Mesothelial cell of epicardium (in vitro differentiated cells): ENCODE measurements around the gene PTPDC1. TPM values are rescaled to one million over a fixed set of nuclear protein-coding genes. Genes with fewer than 3 reads are reported as not detected.
A peak's percentile ranks its signal among the peaks of the same experiment; 100 is the strongest.

Experiments
- DNase-seq, 2 experiments: peaks; one replicate each; pipeline ENCODE4 v3.0.0; 2021; ENCODE audit warnings: low spot score in 2 of 2; ENCODE audit not compliant: unreplicated experiment in 2 of 2
- H3K27ac Mint-ChIP-seq: 2 replicates; pipeline ENCODE4 v1.8.0; 2021; ENCODE audit warnings: mixed read lengths
- H3K27me3 Mint-ChIP-seq: 2 replicates; pipeline ENCODE4 v1.8.0; 2021; ENCODE audit warnings: low read depth, mixed read lengths
- H3K36me3 Mint-ChIP-seq: 2 replicates; pipeline ENCODE4 v1.8.0; 2021; ENCODE audit warnings: mixed read lengths
- H3K4me1 Mint-ChIP-seq: 2 replicates; pipeline ENCODE4 v1.8.0; 2021; ENCODE audit warnings: mixed read lengths
- H3K4me3 Mint-ChIP-seq: 2 replicates; pipeline ENCODE4 v1.8.0; 2021; ENCODE audit warnings: mild to moderate bottlenecking, moderate library complexity, mixed read lengths
- H3K9me3 Mint-ChIP-seq: 2 replicates; pipeline ENCODE4 v1.8.0; 2021; ENCODE audit warnings: mixed read lengths
- total RNA-seq: library from RNA; stranded (reverse); gene quantifications from 3 replicates; pipeline ENCODE4 v1.2.1, GENCODE V29; 2021
- TF ChIP-seq, protein P1 (sequence below): fragments of 200-600 bp; sonication (generic); IDR thresholded peaks from one replicate; pipeline ENCODE4 v1.5.0; 2021; ENCODE audit warnings: antibody characterized with exemption; ENCODE audit not compliant: unreplicated experiment

Gene PTPDC1
- total RNA-seq, 1 donor from 2014 or later: 13.7 TPM

DNA sequence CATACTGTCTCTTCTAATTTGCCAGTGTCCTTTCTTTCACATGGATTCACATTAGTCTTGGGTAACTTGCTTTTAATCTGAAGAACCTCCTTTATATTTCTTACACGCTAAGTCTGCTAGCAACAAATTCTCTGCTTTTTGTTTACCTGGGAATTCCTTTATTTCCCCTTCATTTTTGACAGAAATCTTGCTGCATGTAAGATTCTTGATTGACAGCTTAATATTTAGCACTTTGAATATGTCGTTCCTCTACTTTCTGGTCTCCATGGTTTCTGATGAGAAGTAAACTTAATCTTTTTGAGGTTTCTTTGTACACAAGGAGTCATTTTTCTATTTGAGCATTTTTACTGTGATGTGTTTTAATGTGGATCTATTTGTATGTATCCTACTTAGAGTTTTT is 6.2 kb upstream of the PTPDC1 start:
- Mint-ChIP-seq H3K9me3 (peaks cover 10% of the 10 kb centered on the region), H3K36me3 (peaks cover 19% of the 10 kb centered on the region), H3K27me3 (no peaks in the 10 kb centered on the region), H3K4me1 (peaks cover 17% of the 10 kb centered on the region), H3K27ac (no peak overlapping the region), H3K4me3 (no peak overlapping the region)
- DNase-seq: no peak
- TF ChIP-seq, protein P1, sequence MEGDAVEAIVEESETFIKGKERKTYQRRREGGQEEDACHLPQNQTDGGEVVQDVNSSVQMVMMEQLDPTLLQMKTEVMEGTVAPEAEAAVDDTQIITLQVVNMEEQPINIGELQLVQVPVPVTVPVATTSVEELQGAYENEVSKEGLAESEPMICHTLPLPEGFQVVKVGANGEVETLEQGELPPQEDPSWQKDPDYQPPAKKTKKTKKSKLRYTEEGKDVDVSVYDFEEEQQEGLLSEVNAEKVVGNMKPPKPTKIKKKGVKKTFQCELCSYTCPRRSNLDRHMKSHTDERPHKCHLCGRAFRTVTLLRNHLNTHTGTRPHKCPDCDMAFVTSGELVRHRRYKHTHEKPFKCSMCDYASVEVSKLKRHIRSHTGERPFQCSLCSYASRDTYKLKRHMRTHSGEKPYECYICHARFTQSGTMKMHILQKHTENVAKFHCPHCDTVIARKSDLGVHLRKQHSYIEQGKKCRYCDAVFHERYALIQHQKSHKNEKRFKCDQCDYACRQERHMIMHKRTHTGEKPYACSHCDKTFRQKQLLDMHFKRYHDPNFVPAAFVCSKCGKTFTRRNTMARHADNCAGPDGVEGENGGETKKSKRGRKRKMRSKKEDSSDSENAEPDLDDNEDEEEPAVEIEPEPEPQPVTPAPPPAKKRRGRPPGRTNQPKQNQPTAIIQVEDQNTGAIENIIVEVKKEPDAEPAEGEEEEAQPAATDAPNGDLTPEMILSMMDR: no peak

DNA sequence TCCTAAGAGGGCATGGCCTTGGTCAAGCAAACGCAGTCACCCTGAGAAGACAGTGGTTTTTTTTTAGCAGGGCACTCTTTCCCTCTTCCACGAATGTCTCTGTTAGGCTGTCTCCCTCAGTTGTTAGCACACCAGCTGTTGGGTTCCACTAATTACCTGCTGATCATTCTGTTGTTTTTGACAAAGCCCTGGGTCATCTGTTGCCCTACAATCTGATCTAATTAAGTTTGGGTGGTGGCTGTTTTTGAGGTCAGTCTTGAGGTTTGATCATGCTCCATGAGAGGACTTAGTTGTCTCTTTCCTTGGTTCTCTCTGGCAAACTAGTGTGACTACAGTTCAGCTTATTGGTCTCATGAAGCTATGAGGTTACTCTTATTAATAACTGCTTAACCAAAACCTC is 5.0 kb upstream of the PTPDC1 start:
- Mint-ChIP-seq H3K27ac (no peak overlapping the region), H3K9me3 (peaks cover 10% of the 10 kb centered on the region), H3K36me3 (peaks cover 16% of the 10 kb centered on the region), H3K27me3 (no peaks in the 10 kb centered on the region), H3K4me1 (peaks cover 27% of the 10 kb centered on the region), H3K4me3 (no peak overlapping the region)
- DNase-seq: no peak
- TF ChIP-seq, protein P1: no peak

DNA sequence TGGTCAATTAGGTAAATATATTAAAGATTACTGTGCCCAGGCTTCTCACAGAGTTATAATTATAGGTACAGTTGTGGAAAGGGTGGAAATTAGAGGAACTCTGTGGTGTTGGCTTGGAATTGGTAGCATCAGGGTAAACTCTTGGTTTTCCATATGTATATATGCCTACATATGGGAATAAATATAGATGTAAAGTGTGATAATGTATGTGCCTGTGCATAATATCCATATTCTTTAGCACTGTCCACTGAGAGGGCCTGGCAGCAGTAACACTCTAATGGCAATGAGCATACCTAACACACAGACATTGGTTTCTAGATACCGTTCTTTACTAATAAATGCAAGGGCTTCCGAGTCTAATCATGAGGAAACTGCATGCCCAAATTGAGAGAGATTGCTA is 4.0 kb upstream of the PTPDC1 start:
- peaks cover 16% of the 10 kb centered on the region for H3K36me3 Mint-ChIP-seq
- TF ChIP-seq, protein P1: no peak
- H3K27me3 Mint-ChIP-seq: no peaks in the 10 kb centered on the region
- peaks cover 10% of the 10 kb centered on the region for H3K9me3 Mint-ChIP-seq
- no peak overlapping the region for H3K27ac Mint-ChIP-seq
- DNase-seq: no peak
- no peak overlapping the region for H3K4me3 Mint-ChIP-seq
- peaks cover 35% of the 10 kb centered on the region for H3K4me1 Mint-ChIP-seq

DNA sequence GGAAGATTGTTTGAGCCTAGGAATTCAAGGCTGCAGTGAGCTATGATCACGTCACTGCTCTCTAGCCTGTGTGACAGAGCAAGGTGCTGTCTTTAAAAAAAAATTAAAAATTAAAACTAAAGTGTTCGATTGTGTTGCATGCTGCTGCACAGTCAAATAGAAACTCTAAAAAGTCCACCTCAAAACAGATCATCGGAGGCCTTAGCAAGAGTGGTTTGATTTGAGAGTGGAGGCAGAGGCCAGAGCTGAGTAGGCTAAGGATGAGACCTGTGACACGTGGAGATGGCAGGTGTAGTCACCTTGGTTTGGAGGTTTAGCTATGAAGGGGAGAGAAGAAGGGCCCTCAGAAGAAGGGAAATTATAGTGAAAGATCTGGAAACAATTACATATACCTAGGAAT is 2.8 kb upstream of the PTPDC1 start:
- DNase-seq: no peak
- TF ChIP-seq, protein P1: no peak
- H3K27ac Mint-ChIP-seq: no peak overlapping the region
- no peaks in the 10 kb centered on the region for H3K27me3 Mint-ChIP-seq
- H3K4me1 Mint-ChIP-seq: peaks cover 39% of the 10 kb centered on the region
- no peak overlapping the region for H3K4me3 Mint-ChIP-seq
- peaks cover 15% of the 10 kb centered on the region for H3K36me3 Mint-ChIP-seq
- H3K9me3 Mint-ChIP-seq: peaks cover 10% of the 10 kb centered on the region

DNA sequence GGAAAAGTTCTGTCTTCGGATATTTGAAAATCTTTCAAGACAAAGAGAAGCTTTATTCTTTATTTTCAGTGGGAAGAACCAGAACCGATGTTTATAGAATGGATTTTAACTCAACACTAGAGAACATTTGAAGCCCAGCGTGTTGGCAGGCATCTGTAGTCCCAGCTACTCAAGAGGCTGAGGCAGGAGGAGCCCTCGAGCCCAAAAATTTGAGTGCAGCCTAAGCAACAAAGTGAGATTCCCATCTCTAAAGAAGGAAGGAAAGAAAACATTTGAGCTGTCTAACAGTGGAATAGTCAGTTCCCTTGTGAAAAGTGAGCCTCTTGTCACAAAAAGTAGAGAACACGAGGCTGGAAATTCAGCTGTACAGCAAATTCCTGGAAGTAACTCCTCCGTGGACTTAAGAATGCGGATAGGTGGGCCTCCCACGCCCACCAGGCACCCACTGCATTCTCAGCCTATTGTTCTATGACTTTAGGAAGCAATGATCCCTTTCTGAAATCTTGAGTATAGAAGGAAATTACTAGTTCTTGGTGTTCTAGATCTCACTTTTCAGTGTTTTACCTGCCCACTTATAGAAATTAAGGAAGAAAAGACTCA is 2.3 kb upstream of the PTPDC1 start:
- TF ChIP-seq, protein P1: no peak
- H3K9me3 Mint-ChIP-seq: peaks cover 10% of the 10 kb centered on the region
- H3K4me3 Mint-ChIP-seq: no peak overlapping the region
- peaks cover 15% of the 10 kb centered on the region for H3K36me3 Mint-ChIP-seq
- no peak for DNase-seq
- no peaks in the 10 kb centered on the region for H3K27me3 Mint-ChIP-seq
- H3K27ac Mint-ChIP-seq: no peak overlapping the region
- peaks cover 45% of the 10 kb centered on the region for H3K4me1 Mint-ChIP-seq

DNA sequence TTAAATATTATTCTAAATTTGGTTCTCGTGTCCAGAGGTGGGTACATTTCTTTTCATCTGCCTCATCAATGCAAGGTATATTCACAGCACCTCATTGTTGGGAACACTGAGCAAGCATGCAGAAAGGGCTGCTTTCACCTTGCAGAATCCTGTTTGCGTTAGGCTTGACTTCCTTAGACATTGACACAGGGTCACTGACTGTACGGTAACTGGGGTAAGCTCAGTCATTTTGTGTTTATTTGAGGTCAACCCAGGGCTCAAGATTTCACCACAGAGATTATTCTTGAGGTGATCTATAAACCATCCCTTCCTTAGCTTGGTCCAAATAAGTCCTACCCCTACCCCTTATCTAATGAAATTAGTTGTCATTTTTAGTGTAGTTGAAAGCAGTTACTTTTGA is 1.7 kb upstream of the PTPDC1 start:
- peaks cover 48% of the 10 kb centered on the region for H3K4me1 Mint-ChIP-seq
- TF ChIP-seq, protein P1: no peak
- peaks cover 15% of the 10 kb centered on the region for H3K36me3 Mint-ChIP-seq
- H3K9me3 Mint-ChIP-seq: peaks cover 10% of the 10 kb centered on the region
- no peak overlapping the region for H3K4me3 Mint-ChIP-seq
- no peaks in the 10 kb centered on the region for H3K27me3 Mint-ChIP-seq
- peak overlapping the region; percentile 27 for H3K27ac Mint-ChIP-seq
- DNase-seq: no peak
